ENCODE data around the gene JPH2.
"Not testable (repeated sequence)": the region's sequence is repeated elsewhere in the genome, so short reads cannot be mapped to it uniquely, and the experiment has no call there.

DNA sequence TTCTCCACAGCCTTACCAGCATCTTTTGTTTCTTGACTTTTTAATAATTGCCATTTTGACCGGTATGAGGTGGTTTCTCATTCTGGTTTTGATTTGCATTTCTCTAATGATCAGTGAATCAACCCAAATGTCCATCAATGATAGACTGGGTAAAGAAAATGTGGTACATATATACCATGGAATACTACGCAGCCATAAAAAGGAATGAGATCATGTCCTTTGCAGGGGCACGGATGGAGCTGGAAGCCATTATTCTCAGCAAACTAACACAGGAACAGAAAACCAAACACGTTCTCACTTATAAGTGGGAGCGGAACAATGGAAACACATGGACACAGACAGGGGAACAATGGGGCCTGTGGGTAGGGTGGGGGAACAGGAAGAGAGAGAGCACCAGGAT, 4.7 kb upstream of the JPH2 start:
- TF ChIP-seq, protein P1, sequence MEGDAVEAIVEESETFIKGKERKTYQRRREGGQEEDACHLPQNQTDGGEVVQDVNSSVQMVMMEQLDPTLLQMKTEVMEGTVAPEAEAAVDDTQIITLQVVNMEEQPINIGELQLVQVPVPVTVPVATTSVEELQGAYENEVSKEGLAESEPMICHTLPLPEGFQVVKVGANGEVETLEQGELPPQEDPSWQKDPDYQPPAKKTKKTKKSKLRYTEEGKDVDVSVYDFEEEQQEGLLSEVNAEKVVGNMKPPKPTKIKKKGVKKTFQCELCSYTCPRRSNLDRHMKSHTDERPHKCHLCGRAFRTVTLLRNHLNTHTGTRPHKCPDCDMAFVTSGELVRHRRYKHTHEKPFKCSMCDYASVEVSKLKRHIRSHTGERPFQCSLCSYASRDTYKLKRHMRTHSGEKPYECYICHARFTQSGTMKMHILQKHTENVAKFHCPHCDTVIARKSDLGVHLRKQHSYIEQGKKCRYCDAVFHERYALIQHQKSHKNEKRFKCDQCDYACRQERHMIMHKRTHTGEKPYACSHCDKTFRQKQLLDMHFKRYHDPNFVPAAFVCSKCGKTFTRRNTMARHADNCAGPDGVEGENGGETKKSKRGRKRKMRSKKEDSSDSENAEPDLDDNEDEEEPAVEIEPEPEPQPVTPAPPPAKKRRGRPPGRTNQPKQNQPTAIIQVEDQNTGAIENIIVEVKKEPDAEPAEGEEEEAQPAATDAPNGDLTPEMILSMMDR (conservative IDR thresholded peaks at IDR 0.05; ENCODE audit: low read depth, low read length) = not testable (repeated sequence)
- TF ChIP-seq EZH2 (IDR thresholded peaks at IDR 0.05; ENCODE audit: low read length, unreplicated experiment) = not testable (repeated sequence)

Data from PC-3 (cell line).